Measurements from ENCODE around the gene CLPTM1L. TPM values are rescaled to one million over a fixed set of nuclear protein-coding genes. Genes with fewer than 3 reads are reported as not detected.

Gene CLPTM1L
- polyA plus RNA-seq, 1 donor from 2014 or later: 61.6 TPM

- Histone ChIP-seq H3K36me3 (ENCODE audit: insufficient read depth, low read length) (no peaks in the 10 kb centered on the region), H3K9ac (ENCODE audit: low read length) (no peak overlapping the region), H3K27me3 (ENCODE audit: insufficient read depth, low read depth, low read length) (no peaks in the 10 kb centered on the region), H3K79me2 (replicated peaks; ENCODE audit: insufficient read depth, low read length) (no peaks in the 10 kb centered on the region), H3K4me2 (ENCODE audit: low read length) (no peak overlapping the region), H3F3A (ENCODE audit: insufficient read depth, low read length, poor library complexity, severe bottlenecking) (no peaks in the 10 kb centered on the region), H3K9me2 (ENCODE audit: insufficient read depth, low read length) (no peaks in the 10 kb centered on the region), H4K20me1 (ENCODE audit: insufficient read depth) (peaks cover 2% of the 10 kb centered on the region), H3K9me3 (ENCODE audit: low read length) (no peaks in the 10 kb centered on the region), H3K27ac (ENCODE audit: low read length) (no peak overlapping the region), H2AFZ (ENCODE audit: low read depth, low read length) (no peak overlapping the region), H3K4me3 (ENCODE audit: low read length) (no peak overlapping the region)
- TF ChIP-seq EZH2 (IDR thresholded peaks at IDR 0.05; ENCODE audit: borderline replicate concordance, insufficient read depth, low read length, poor library complexity, severe bottlenecking): no peak
- no peak for TF ChIP-seq SMC3 (conservative IDR thresholded peaks at IDR 0.05; ENCODE audit: poor library complexity)
- TF ChIP-seq CTCF (IDR thresholded peaks at IDR 0.05; ENCODE audit: poor library complexity, severe bottlenecking): no peak
- TF ChIP-seq EP300 (conservative IDR thresholded peaks at IDR 0.05; ENCODE audit: poor library complexity, severe bottlenecking): no peak
- TF ChIP-seq TAF1 (IDR thresholded peaks at IDR 0.05; ENCODE audit: low read depth): no peak
- TF ChIP-seq RAD21 (conservative IDR thresholded peaks at IDR 0.05): no peak
- TF ChIP-seq MXI1 (conservative IDR thresholded peaks at IDR 0.05; ENCODE audit: poor library complexity, severe bottlenecking): no peak
- TF ChIP-seq POLR2AphosphoS5 (IDR thresholded peaks at IDR 0.05): no peak
- TF ChIP-seq REST (IDR thresholded peaks at IDR 0.05; ENCODE audit: borderline replicate concordance): no peak
These were observed 56.2 kb downstream of the CLPTM1L start for GRCh38 chr5:1288439-1289335.

- Histone ChIP-seq H3K4me3 (ENCODE audit: low read length) (no peak overlapping the region), H3K27ac (ENCODE audit: low read length) (no peak overlapping the region), H3F3A (ENCODE audit: insufficient read depth, low read length, poor library complexity, severe bottlenecking) (no peaks in the 10 kb centered on the region), H3K36me3 (ENCODE audit: insufficient read depth, low read length) (no peaks in the 10 kb centered on the region), H3K4me2 (ENCODE audit: low read length) (no peak overlapping the region), H3K79me2 (replicated peaks; ENCODE audit: insufficient read depth, low read length) (no peaks in the 10 kb centered on the region), H3K9me2 (ENCODE audit: insufficient read depth, low read length) (no peaks in the 10 kb centered on the region), H3K9ac (ENCODE audit: low read length) (no peak overlapping the region), H2AFZ (ENCODE audit: low read depth, low read length) (no peak overlapping the region), H3K27me3 (ENCODE audit: insufficient read depth, low read depth, low read length) (no peaks in the 10 kb centered on the region), H3K9me3 (ENCODE audit: low read length) (no peaks in the 10 kb centered on the region), H4K20me1 (ENCODE audit: insufficient read depth) (peaks cover 2% of the 10 kb centered on the region)
- no peak for TF ChIP-seq TAF1 (IDR thresholded peaks at IDR 0.05; ENCODE audit: low read depth)
- TF ChIP-seq EZH2 (IDR thresholded peaks at IDR 0.05; ENCODE audit: borderline replicate concordance, insufficient read depth, low read length, poor library complexity, severe bottlenecking): no peak
- TF ChIP-seq EP300 (conservative IDR thresholded peaks at IDR 0.05; ENCODE audit: poor library complexity, severe bottlenecking): no peak
These were observed 59.0 kb downstream of the CLPTM1L start for GRCh38 chr5:1285883-1286291.

Measured in neural cell (in vitro differentiated cells).